ENCODE results near the gene ANK2.

Gene ANK2

DNA sequence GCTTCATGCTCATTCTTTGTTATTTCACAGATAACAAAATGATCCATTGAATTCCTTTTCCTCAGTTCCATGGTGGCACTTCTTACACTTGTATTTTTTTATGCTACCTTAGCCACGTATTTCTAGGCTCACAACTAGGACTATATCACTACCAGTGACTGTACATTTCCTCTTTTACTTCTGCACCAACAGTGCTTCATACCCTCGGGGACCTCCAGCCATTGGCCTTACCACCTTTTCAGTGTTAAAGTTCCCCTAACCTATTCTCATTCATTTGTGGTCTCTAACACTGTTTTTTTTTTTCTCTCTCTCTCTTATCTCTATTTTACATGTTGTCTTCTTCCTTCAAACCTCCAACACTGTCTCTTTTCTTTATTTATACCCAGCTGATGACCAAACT is 315.9 kb downstream of the ANK2 start:
- Histone ChIP-seq H3K36me3 (no peaks in the 10 kb centered on the region), H3K27ac (no peak overlapping the region), H3K4me2 (no peak overlapping the region), H3K4me3 (no peak overlapping the region), H4K20me1 (no peaks in the 10 kb centered on the region), H3K27me3 (no peaks in the 10 kb centered on the region), H3K9ac (no peak overlapping the region), H3K4me1 (peaks cover 10% of the 10 kb centered on the region), H3K9me3 (no peaks in the 10 kb centered on the region)
- TF ChIP-seq Cebpa-rat (IDR thresholded peaks at IDR 0.05), result no peak

GRCh38 chr4:113368056-113368455 is 318.6 kb downstream of the ANK2 start:
- Histone ChIP-seq H3K4me1 (peaks cover 10% of the 10 kb centered on the region), H3K9me3 (no peaks in the 10 kb centered on the region), H3K9ac (no peak overlapping the region), H3K27me3 (no peaks in the 10 kb centered on the region), H3K4me2 (no peak overlapping the region), H3K36me3 (no peaks in the 10 kb centered on the region), H3K27ac (no peak overlapping the region), H3K4me3 (no peak overlapping the region), H4K20me1 (no peaks in the 10 kb centered on the region)
- no peak for TF ChIP-seq Cebpa-rat (IDR thresholded peaks at IDR 0.05)

DNA sequence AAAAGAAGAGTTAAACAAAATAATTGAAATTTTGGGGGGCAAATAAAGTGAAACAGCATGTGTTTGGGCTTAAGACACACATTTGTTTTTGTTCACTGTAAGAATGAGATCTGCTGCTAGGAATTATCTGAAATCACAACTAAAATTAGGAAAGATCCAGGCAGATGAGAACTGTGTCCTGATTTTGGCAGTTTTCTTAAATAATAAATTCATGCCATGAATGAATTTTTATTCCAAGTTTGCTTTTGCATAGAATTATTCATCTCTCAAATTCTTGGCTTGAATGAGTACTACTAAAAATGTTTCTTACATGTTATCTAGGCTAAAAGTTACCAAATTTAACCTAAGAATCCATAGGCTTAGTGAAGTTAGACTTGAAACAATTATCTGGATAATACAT is 321.7 kb downstream of the ANK2 start:
- Histone ChIP-seq H3K36me3 (no peaks in the 10 kb centered on the region), H3K9me3 (no peaks in the 10 kb centered on the region), H3K4me1 (peaks cover 2% of the 10 kb centered on the region), H3K27ac (no peak overlapping the region), H4K20me1 (no peaks in the 10 kb centered on the region), H3K27me3 (no peaks in the 10 kb centered on the region), H3K4me2 (no peak overlapping the region), H3K4me3 (no peak overlapping the region), H3K9ac (no peak overlapping the region)
- TF ChIP-seq Cebpa-rat (IDR thresholded peaks at IDR 0.05), result no peak

DNA sequence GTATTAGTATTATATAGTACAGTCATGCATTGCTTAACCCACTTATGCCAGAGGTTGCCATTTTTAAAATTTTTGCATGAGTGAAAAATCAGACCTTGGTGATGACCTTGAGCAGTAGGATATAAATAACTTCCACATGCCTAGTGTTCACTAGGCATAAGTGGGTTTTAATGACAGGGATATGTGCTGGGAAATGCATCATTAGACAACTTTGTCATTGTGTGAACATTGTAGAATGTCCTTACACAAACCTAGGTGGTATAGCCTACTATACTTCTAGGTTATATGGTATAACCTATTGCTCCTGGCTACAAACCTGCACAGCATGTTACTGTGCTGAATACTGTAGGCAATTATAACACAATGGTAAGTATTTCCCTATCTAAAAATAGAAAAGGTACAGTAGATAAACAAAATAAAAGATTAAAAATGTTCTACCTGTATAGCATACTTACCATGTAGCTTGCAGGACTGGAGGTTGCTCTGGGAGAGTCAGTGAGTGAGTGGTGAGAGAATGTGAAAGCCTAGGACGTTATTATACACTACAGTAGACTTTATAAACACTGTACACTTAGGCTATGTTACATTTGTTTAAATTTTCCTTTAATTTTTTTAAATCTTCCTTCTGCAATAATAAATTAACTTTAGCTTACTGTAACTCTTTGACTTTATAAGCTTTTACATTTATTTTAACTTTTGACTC is 326.7 kb downstream of the ANK2 start:
- H3K4me2 ChIP-seq, result no peak overlapping the region

GRCh38 chr4:113378836-113379235 is 329.4 kb downstream of the ANK2 start:
- Histone ChIP-seq H3K27ac (no peak overlapping the region), H3K4me2 (no peak overlapping the region), H3K27me3 (no peaks in the 10 kb centered on the region), H3K9ac (no peak overlapping the region), H3K4me1 (no peaks in the 10 kb centered on the region), H3K9me3 (no peaks in the 10 kb centered on the region), H3K36me3 (no peaks in the 10 kb centered on the region), H3K4me3 (no peak overlapping the region), H4K20me1 (no peaks in the 10 kb centered on the region)
- TF ChIP-seq Cebpa-rat (IDR thresholded peaks at IDR 0.05), result no peak

More for the DNA sequence above, 326.7 kb downstream of the ANK2 start:
- H3K9ac ChIP-seq, result no peak overlapping the region
- H3K4me1 ChIP-seq, result no peaks in the 10 kb centered on the region
- no peak overlapping the region for H3K4me3 ChIP-seq
- no peaks in the 10 kb centered on the region for H3K9me3 ChIP-seq
- no peak for TF ChIP-seq Cebpa-rat (IDR thresholded peaks at IDR 0.05)
- no peaks in the 10 kb centered on the region for H3K27me3 ChIP-seq
- H3K27ac ChIP-seq, result no peak overlapping the region
- H4K20me1 ChIP-seq, result no peaks in the 10 kb centered on the region
- H3K36me3 ChIP-seq, result no peaks in the 10 kb centered on the region

- Histone ChIP-seq H3K27me3 (no peaks in the 10 kb centered on the region), H3K9ac (no peak overlapping the region), H4K20me1 (no peaks in the 10 kb centered on the region), H3K9me3 (peaks cover 12% of the 10 kb centered on the region; the same call in 1 of the 2 replicates), H3K4me1 (no peaks in the 10 kb centered on the region), H3K4me3 (no peak overlapping the region), H3K27ac (no peak overlapping the region), H3K36me3 (no peaks in the 10 kb centered on the region), H3K4me2 (no peak overlapping the region)
- no peak for TF ChIP-seq Cebpa-rat (IDR thresholded peaks at IDR 0.05)
These were observed 333.3 kb downstream of the ANK2 start for GRCh38 chr4:113382704-113383103.

- Histone ChIP-seq H4K20me1 (no peaks in the 10 kb centered on the region), H3K9ac (no peak overlapping the region), H3K27me3 (no peaks in the 10 kb centered on the region), H3K36me3 (no peaks in the 10 kb centered on the region), H3K4me1 (no peaks in the 10 kb centered on the region), H3K9me3 (peaks cover 12% of the 10 kb centered on the region; the same call in 1 of the 2 replicates), H3K4me3 (no peak overlapping the region), H3K27ac (no peak overlapping the region), H3K4me2 (no peak overlapping the region)
- no peak for TF ChIP-seq Cebpa-rat (IDR thresholded peaks at IDR 0.05)
These were observed 333.8 kb downstream of the ANK2 start for GRCh38 chr4:113383111-113383785.

- H3K9ac ChIP-seq, result no peak overlapping the region
- H3K4me2 ChIP-seq, result no peak overlapping the region
- no peaks in the 10 kb centered on the region for H4K20me1 ChIP-seq
- no peaks in the 10 kb centered on the region for H3K27me3 ChIP-seq
- H3K36me3 ChIP-seq, result no peaks in the 10 kb centered on the region
- no peak overlapping the region for H3K4me3 ChIP-seq
- peaks cover 16% of the 10 kb centered on the region; the same call in 1 of the 2 replicates for H3K9me3 ChIP-seq
- no peak overlapping the region for H3K27ac ChIP-seq
- no peaks in the 10 kb centered on the region for H3K4me1 ChIP-seq
- TF ChIP-seq Cebpa-rat (IDR thresholded peaks at IDR 0.05), result no peak
These were observed 335.1 kb downstream of the ANK2 start for GRCh38 chr4:113384600-113384999.

- Histone ChIP-seq H3K4me3 (no peak overlapping the region), H3K4me2 (no peak overlapping the region), H3K27me3 (no peaks in the 10 kb centered on the region), H3K4me1 (no peaks in the 10 kb centered on the region), H3K27ac (no peak overlapping the region), H3K9ac (no peak overlapping the region), H4K20me1 (no peaks in the 10 kb centered on the region), H3K36me3 (no peaks in the 10 kb centered on the region), H3K9me3 (peaks cover 16% of the 10 kb centered on the region; the same call in 1 of the 2 replicates)
- no peak for TF ChIP-seq Cebpa-rat (IDR thresholded peaks at IDR 0.05)
These were observed 335.9 kb downstream of the ANK2 start for GRCh38 chr4:113385281-113385899.

DNA sequence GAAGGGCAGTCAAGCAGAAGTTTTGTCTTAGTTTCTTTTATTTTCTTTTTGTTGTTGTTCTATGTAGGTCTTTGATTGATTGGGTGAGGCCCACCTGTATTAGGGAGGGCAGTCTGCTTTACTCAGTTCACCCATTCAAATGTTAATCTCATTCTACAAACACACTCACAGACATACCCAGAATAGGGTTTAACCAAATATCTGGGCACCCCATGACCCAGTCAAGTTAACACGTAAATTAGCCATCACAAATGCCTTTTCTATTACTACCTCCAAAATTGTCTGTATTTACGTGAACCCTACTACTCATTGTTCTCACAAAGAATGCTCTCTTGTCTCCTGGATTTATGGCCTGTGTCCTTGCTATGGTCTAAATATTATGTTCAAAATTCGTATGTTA is 339.7 kb downstream of the ANK2 start:
- H3K27me3 ChIP-seq, result no peaks in the 10 kb centered on the region
- no peak overlapping the region for H3K9ac ChIP-seq
- no peaks in the 10 kb centered on the region for H3K36me3 ChIP-seq
- peaks cover 16% of the 10 kb centered on the region; the same call in 1 of the 2 replicates for H3K9me3 ChIP-seq
- no peak overlapping the region for H3K4me3 ChIP-seq
- peaks cover 4% of the 10 kb centered on the region; the same call in 1 of the 2 replicates for H3K4me1 ChIP-seq
- H4K20me1 ChIP-seq, result no peaks in the 10 kb centered on the region
- H3K27ac ChIP-seq, result no peak overlapping the region
- TF ChIP-seq Cebpa-rat (IDR thresholded peaks at IDR 0.05), result no peak
- no peak overlapping the region for H3K4me2 ChIP-seq

Data from BLaER1 (cell line).